Endodermal cell (in vitro differentiated cells): Measurements from ENCODE around the gene DRD4. TPM values are rescaled to one million over a fixed set of nuclear protein-coding genes. Genes with fewer than 3 reads are reported as not detected.

Experiments used
- DNase-seq: peaks from one replicate; pipeline ENCODE4 v3.0.0-alpha.2; 2017
- H3K27ac ChIP-seq: 2 replicates; pipeline ENCODE4 v1.5.1; 2013; ENCODE audit warnings: mild to moderate bottlenecking, low read depth, low read length, moderate library complexity
- H3K27me3 ChIP-seq: 2 replicates; pipeline ENCODE4 v1.6.1; 2013; ENCODE audit warnings: mild to moderate bottlenecking, low read length, moderate library complexity; ENCODE audit not compliant: insufficient read depth, control insufficient read depth, poor library complexity, severe bottlenecking
- H3K36me3 ChIP-seq: 2 replicates; pipeline ENCODE4 v1.7.0; 2013; ENCODE audit warnings: mild to moderate bottlenecking, low read length, moderate library complexity; ENCODE audit not compliant: control insufficient read depth, insufficient read depth
- H3K4me1 ChIP-seq: one replicate; pipeline ENCODE4 v1.7.0; 2013; ENCODE audit warnings: low read length; ENCODE audit not compliant: control insufficient read depth, insufficient read depth
- H3K4me3 ChIP-seq: 2 replicates; pipeline ENCODE4 v1.5.1; 2013; ENCODE audit warnings: mild to moderate bottlenecking, low read length, moderate library complexity
- H3K9ac ChIP-seq: 2 replicates; pipeline ENCODE4 v1.6.1; 2013; ENCODE audit warnings: mild to moderate bottlenecking, low read length, moderate library complexity; ENCODE audit not compliant: poor library complexity, severe bottlenecking; ENCODE audit errors: extremely low read depth
- H3K9me3 ChIP-seq: 2 replicates; pipeline ENCODE4 v1.6.1; 2013; ENCODE audit warnings: mild to moderate bottlenecking, low read length, moderate library complexity; ENCODE audit not compliant: control insufficient read depth
- H3K27ac Mint-ChIP-seq: 2 replicates; pipeline ENCODE4 v1.8.0; 2020; ENCODE audit warnings: mixed read lengths
- H3K27me3 Mint-ChIP-seq: 2 replicates; pipeline ENCODE4 v1.8.0; 2021; ENCODE audit warnings: mild to moderate bottlenecking, mixed read lengths; ENCODE audit not compliant: insufficient read depth
- H3K36me3 Mint-ChIP-seq: 2 replicates; pipeline ENCODE4 v1.8.0; 2020; ENCODE audit warnings: low read depth, mixed read lengths
- H3K4me1 Mint-ChIP-seq: 2 replicates; pipeline ENCODE4 v1.8.0; 2020; ENCODE audit warnings: mixed read lengths
- H3K4me3 Mint-ChIP-seq: 2 replicates; pipeline ENCODE4 v1.8.0; 2020; ENCODE audit warnings: mild to moderate bottlenecking, moderate library complexity, mixed read lengths
- H3K9me3 Mint-ChIP-seq: 2 replicates; pipeline ENCODE4 v1.8.0; 2020; ENCODE audit warnings: mild to moderate bottlenecking, mixed read lengths
- CTCF ChIP-seq: fragments of 200-600 bp; sonication (generic); conservative IDR thresholded peaks from 2 replicates; pipeline ENCODE4 v1.5.0; 2021; ENCODE audit warnings: antibody characterized with exemption, mild to moderate bottlenecking
- WGBS, 2 experiments: methylation state at CpG; one replicate each; pipeline versions ENCODE4 v1.1.5 to v1.1.7; 2013; ENCODE audit warnings: missing lambda C conversion rate in 2 of 2, mixed read lengths in 1 of 2; ENCODE audit not compliant: insufficient coverage in 1 of 2, insufficient read length in 1 of 2; 5-methylcytosine and 5-hydroxymethylcytosine counted together
- total RNA-seq, 2 donors: library from RNA; stranded (reverse); fragmentation: NEBNext Ultra II Directional in 1 of 2; extraction: Animal tissue kit (Norgen Biotek cat#: 25700) in 1 of 2; gene quantifications; 2 replicates in 1 of 2; 3 replicates in 1 of 2; pipeline ENCODE4 v1.2.1, GENCODE V29; 2021

Gene DRD4
- total RNA-seq, 2 donors from 2014 or later = 1.8 to 2.7 TPM

GRCh38 chr11:589798-590197 lies 47.3 kb upstream of the DRD4 start:
- no peak overlapping the region for H3K4me3 ChIP-seq
- TF ChIP-seq CTCF = no peak
- H3K36me3 Mint-ChIP-seq = peaks cover 71% of the 10 kb centered on the region
- H3K4me1 ChIP-seq = no peaks in the 10 kb centered on the region
- WGBS, 2 experiments = 94 to 96% methylated on average over 26 of the region's 26 CpGs
- no peak overlapping the region for H3K27ac ChIP-seq
- no peaks in the 10 kb centered on the region for H3K27me3 ChIP-seq
- H3K9ac ChIP-seq = no peak overlapping the region
- H3K27me3 Mint-ChIP-seq = no peaks in the 10 kb centered on the region
- H3K4me3 Mint-ChIP-seq = no peak overlapping the region
- no peaks in the 10 kb centered on the region for H3K9me3 ChIP-seq
- peaks cover 70% of the 10 kb centered on the region for H3K36me3 ChIP-seq
- no peaks in the 10 kb centered on the region for H3K9me3 Mint-ChIP-seq
- DNase-seq = no peak
- no peaks in the 10 kb centered on the region for H3K4me1 Mint-ChIP-seq
- no peak overlapping the region for H3K27ac Mint-ChIP-seq

- Mint-ChIP-seq H3K27me3 (no peaks in the 10 kb centered on the region), H3K36me3 (peaks cover 76% of the 10 kb centered on the region), H3K9me3 (no peaks in the 10 kb centered on the region), H3K4me3 (no peak overlapping the region), H3K4me1 (no peaks in the 10 kb centered on the region), H3K27ac (no peak overlapping the region)
- TF ChIP-seq CTCF = no peak
- Histone ChIP-seq H3K27ac (no peak overlapping the region), H3K9ac (no peak overlapping the region), H3K4me3 (no peak overlapping the region), H3K4me1 (no peaks in the 10 kb centered on the region), H3K36me3 (peaks cover 82% of the 10 kb centered on the region), H3K27me3 (no peaks in the 10 kb centered on the region), H3K9me3 (no peaks in the 10 kb centered on the region)
- no peak for DNase-seq
- WGBS, 2 experiments = 82 to 90% methylated on average over 11 of the region's 11 CpGs
These were observed 46.1 kb upstream of the DRD4 start for GRCh38 chr11:590997-591396.

GRCh38 chr11:592501-592900 lies 44.6 kb upstream of the DRD4 start:
- no peak for DNase-seq
- H3K9me3 ChIP-seq = no peaks in the 10 kb centered on the region
- Mint-ChIP-seq H3K27me3 (no peaks in the 10 kb centered on the region), H3K36me3 (peaks cover 76% of the 10 kb centered on the region), H3K4me3 (no peak overlapping the region), H3K27ac (no peak overlapping the region), H3K9me3 (no peaks in the 10 kb centered on the region), H3K4me1 (no peaks in the 10 kb centered on the region)
- H3K36me3 ChIP-seq = peaks cover 79% of the 10 kb centered on the region
- no peaks in the 10 kb centered on the region for H3K27me3 ChIP-seq
- 97% methylated on average over 13 to 22 of the region's 22 CpGs for WGBS, 2 experiments
- H3K9ac ChIP-seq = no peak overlapping the region
- H3K27ac ChIP-seq = no peak overlapping the region
- H3K4me1 ChIP-seq = no peaks in the 10 kb centered on the region
- no peak for TF ChIP-seq CTCF
- no peak overlapping the region for H3K4me3 ChIP-seq
